D721Med (cell line): Measurements from ENCODE around the gene UBE2J2.

Source experiments
- DNase-seq: peaks from one replicate; pipeline ENCODE4 v3.0.0; 2011; ENCODE audit warnings: low spot score; ENCODE audit not compliant: insufficient read length
- FAIRE-seq: peaks from 2 replicates; lab custom pipeline; 2011; peaks lifted over from hg19 to GRCh38; lab: Jason Lieb, UNC
- CTCF ChIP-seq: IDR thresholded peaks from 2 replicates; pipeline ENCODE4 v1.5.1; 2012; ENCODE audit warnings: mild to moderate bottlenecking, control low read depth; ENCODE audit not compliant: insufficient read depth; ENCODE audit errors: missing control alignments

UBE2J2 gene

GRCh38 chr1:1245817-1246576, 27.7 kb downstream of the UBE2J2 start:
- DNase-seq = no peak
- TF ChIP-seq CTCF = no peak
- FAIRE-seq = no peak

GRCh38 chr1:1245178-1245816, 28.4 kb downstream of the UBE2J2 start:
- no peak for FAIRE-seq

GRCh38 chr1:1244192-1244811, 29.4 kb downstream of the UBE2J2 start:
- DNase-seq = no peak
- FAIRE-seq = no peak

More at GRCh38 chr1:1245178-1245816, 28.4 kb downstream of the UBE2J2 start:
- no peak for DNase-seq
- no peak for TF ChIP-seq CTCF

GRCh38 chr1:1243807-1244191, 29.9 kb downstream of the UBE2J2 start:
- no peak for TF ChIP-seq CTCF
- FAIRE-seq = no peak
- DNase-seq = no peak

More at GRCh38 chr1:1244192-1244811, 29.4 kb downstream of the UBE2J2 start:
- no peak for TF ChIP-seq CTCF

GRCh38 chr1:1243266-1243660, 30.4 kb downstream of the UBE2J2 start:
- DNase-seq (no peak), FAIRE-seq (no peak)
- TF ChIP-seq CTCF = no peak

GRCh38 chr1:1242461-1243265, 31.0 kb downstream of the UBE2J2 start:
- no peak for TF ChIP-seq CTCF
- DNase-seq (no peak), FAIRE-seq (no peak)
